Fibroblast of lung (primary cell): ENCODE results near the gene ELK3. TPM values are rescaled to one million over a fixed set of nuclear protein-coding genes. Genes with fewer than 3 reads are reported as not detected.
A peak's percentile ranks its signal among the peaks of the same experiment; 100 is the strongest.

ENCODE experiments used
- DNase-seq, 2 donors: peaks; one replicate each; pipeline versions ENCODE4 v3.0.0 to v3.0.0-alpha.2; 2010; ENCODE audit warnings: low read depth in 2 of 2
- H2AFZ ChIP-seq: 2 replicates; pipeline ENCODE4 v1.5.1; 2012; ENCODE audit warnings: low read length, control low read depth, inconsistent platforms
- H3K27ac ChIP-seq: 2 replicates; pipeline ENCODE4 v1.5.1; 2011; ENCODE audit warnings: low read length, control low read depth; ENCODE audit not compliant: insufficient read depth
- H3K27me3 ChIP-seq: 2 replicates; pipeline ENCODE4 v1.5.1; 2011; ENCODE audit warnings: mild to moderate bottlenecking, low read length; ENCODE audit not compliant: control insufficient read depth, insufficient read depth
- H3K36me3 ChIP-seq: 2 replicates; pipeline ENCODE4 v1.5.1; 2011; ENCODE audit warnings: low read length; ENCODE audit not compliant: control insufficient read depth, insufficient read depth
- H3K4me1 ChIP-seq: 2 replicates; pipeline ENCODE4 v1.5.1; 2011; ENCODE audit warnings: low read length; ENCODE audit not compliant: control insufficient read depth, insufficient read depth; ENCODE audit errors: extremely low read depth
- H3K4me2 ChIP-seq: 2 replicates; pipeline ENCODE4 v1.5.1; 2011; ENCODE audit warnings: low read length, control low read depth; ENCODE audit not compliant: insufficient read depth; ENCODE audit errors: extremely low read depth
- H3K4me3 ChIP-seq, 4 experiments: fragments of 200-600 bp in 1 of 4; sonication (generic) in 1 of 4; replicated peaks in 1 of 4; 2 replicates each; pipeline ENCODE4 v1.5.1; 2011 to 2016; ENCODE audit warnings: low read length in 4 of 4, low read depth in 3 of 4, mild to moderate bottlenecking in 3 of 4, control low read depth in 2 of 4, inconsistent platforms in 1 of 4, mixed read lengths in 1 of 4; ENCODE audit not compliant: insufficient read depth in 1 of 4; ENCODE audit errors: control extremely low read depth in 1 of 4
- H3K79me2 ChIP-seq: 2 replicates; pipeline ENCODE4 v1.5.1; 2012; ENCODE audit warnings: mild to moderate bottlenecking, low read length, inconsistent platforms; ENCODE audit not compliant: control insufficient read depth, insufficient read depth
- H3K9ac ChIP-seq: 2 replicates; pipeline ENCODE4 v1.5.1; 2011; ENCODE audit warnings: mild to moderate bottlenecking, low read length, control low read depth; ENCODE audit not compliant: insufficient read depth
- H3K9me3 ChIP-seq: 2 replicates; pipeline ENCODE4 v1.5.1; 2012; ENCODE audit warnings: low read depth, low read length; ENCODE audit not compliant: control insufficient read depth, insufficient read depth
- H4K20me1 ChIP-seq: 2 replicates; pipeline ENCODE4 v1.5.1; 2011; ENCODE audit warnings: low read length; ENCODE audit not compliant: control insufficient read depth, insufficient read depth; ENCODE audit errors: extremely low read depth
- EZH2 ChIP-seq: IDR thresholded peaks from 2 replicates; pipeline ENCODE4 v1.5.1; 2012; ENCODE audit warnings: low read length, control low read depth, mild to moderate bottlenecking; ENCODE audit errors: missing control alignments
- polyA minus RNA-seq: library from RNA; depleted of rRNA, polyadenylated mRNA; stranded (reverse); fragments of >200 nt; gene quantifications from 2 replicates; pipeline ENCODE4 v1.2.3, GENCODE V29; 2011; ENCODE audit warnings: low replicate concordance
- polyA plus RNA-seq, 2 donors: library from polyadenylated mRNA; depleted of rRNA in 1 of 2; stranded (reverse) in 1 of 2; unstranded in 1 of 2; fragments of >200 nt; gene quantifications; 2 replicates each; pipeline ENCODE4 v1.2.1, GENCODE V29; 2011 to 2012; ENCODE audit warnings: missing spikeins in 1 of 2
- total RNA-seq: library from RNA; depleted of rRNA; stranded (reverse); fragments of >200 nt; gene quantifications from 2 replicates; pipeline ENCODE4 v1.2.1, GENCODE V29; 2014
- TF ChIP-seq, protein P1 (sequence below), 2 donors: IDR thresholded peaks in 1 of 2; conservative IDR thresholded peaks in 1 of 2; 1 replicate in 1 of 2; 2 replicates in 1 of 2; pipeline ENCODE4 v1.5.1; 2011 to 2012; ENCODE audit warnings: low read length in 2 of 2, control low read depth in 1 of 2, inconsistent platforms in 1 of 2, low read depth in 1 of 2, mild to moderate bottlenecking in 1 of 2

The ELK3 gene
- total RNA-seq: 13.1 and 14.7 TPM in 2 replicates
- 27.9 and 41.7 TPM in 2 replicates for polyA plus RNA-seq
- polyA plus RNA-seq (2012): 32.0 and 39.5 TPM in 2 replicates
- polyA minus RNA-seq: 28.6 and 44.8 TPM in 2 replicates

DNA sequence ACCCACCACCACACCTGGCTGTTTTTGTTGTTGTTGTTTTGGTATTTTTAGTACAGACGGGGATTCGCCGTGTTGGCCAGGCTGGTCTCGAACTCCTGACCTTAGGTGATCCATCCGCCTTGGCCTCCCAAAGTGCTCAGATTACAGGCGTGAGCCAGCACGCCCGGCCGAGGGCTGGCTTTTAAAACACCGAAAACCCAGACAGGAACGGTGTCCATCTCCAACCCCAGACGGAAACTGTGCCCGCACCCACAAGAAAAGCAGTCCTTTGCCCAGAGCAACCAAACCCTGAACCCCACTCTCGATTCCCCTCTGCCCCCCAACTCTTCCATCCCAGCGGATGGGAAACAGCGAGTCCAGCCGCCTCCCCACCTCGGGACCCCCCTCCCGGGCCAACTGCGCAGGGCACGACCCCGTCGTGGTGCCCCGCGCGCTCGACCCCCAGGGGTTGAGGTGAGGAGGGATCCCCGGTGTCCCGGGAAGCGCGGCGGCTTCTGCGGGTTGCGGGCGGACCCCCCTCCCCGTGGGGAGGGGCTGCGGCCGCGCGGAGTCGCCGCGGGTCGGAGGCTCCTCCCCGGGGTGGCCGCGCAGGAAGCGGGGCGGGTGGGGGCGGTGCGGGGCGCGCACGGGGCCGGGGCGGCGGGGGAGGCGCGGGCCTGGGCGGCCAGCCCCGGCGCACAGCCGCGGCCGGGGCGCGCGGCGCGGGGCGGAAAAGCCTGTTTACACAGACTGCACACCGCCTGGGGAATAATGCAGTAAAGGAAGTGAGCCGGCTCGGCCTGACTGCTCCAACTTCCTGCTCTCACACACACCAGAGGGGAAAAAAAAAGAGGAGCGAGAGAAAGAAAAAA, at the start of gene ELK3:
TSS of gene ELK3 (plus strand) at position 651 of the 851 bp plus-strand sequence.
- Histone ChIP-seq H3K4me1 (peaks cover 12% of the 10 kb centered on the region), H3K27ac (peak within 1 kb of the TSS; percentile 98), H3K36me3 (no peaks in the 10 kb centered on the region), H3K27me3 (no peaks in the 10 kb centered on the region), H3K79me2 (peaks cover 24% of the 10 kb centered on the region), H3K4me3 (peak within 1 kb of the TSS; percentile 94 to 97 (median 96)), H3K4me2 (peak within 1 kb of the TSS; percentile 88), H2AFZ (peak within 1 kb of the TSS; percentile 87), H3K9me3 (no peaks in the 10 kb centered on the region), H4K20me1 (no peaks in the 10 kb centered on the region), H3K9ac (peak within 1 kb of the TSS; percentile 96)
- peak; percentile 70 to 72 for DNase-seq
- TF ChIP-seq, protein P1, sequence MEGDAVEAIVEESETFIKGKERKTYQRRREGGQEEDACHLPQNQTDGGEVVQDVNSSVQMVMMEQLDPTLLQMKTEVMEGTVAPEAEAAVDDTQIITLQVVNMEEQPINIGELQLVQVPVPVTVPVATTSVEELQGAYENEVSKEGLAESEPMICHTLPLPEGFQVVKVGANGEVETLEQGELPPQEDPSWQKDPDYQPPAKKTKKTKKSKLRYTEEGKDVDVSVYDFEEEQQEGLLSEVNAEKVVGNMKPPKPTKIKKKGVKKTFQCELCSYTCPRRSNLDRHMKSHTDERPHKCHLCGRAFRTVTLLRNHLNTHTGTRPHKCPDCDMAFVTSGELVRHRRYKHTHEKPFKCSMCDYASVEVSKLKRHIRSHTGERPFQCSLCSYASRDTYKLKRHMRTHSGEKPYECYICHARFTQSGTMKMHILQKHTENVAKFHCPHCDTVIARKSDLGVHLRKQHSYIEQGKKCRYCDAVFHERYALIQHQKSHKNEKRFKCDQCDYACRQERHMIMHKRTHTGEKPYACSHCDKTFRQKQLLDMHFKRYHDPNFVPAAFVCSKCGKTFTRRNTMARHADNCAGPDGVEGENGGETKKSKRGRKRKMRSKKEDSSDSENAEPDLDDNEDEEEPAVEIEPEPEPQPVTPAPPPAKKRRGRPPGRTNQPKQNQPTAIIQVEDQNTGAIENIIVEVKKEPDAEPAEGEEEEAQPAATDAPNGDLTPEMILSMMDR (conservative IDR thresholded peaks at IDR 0.05 in 1 of 2, IDR thresholded peaks at IDR 0.05 in 1 of 2; ENCODE audit: low read depth in 1 of 2, low read length in 2 of 2): no peak
- TF ChIP-seq EZH2: no peak

DNA sequence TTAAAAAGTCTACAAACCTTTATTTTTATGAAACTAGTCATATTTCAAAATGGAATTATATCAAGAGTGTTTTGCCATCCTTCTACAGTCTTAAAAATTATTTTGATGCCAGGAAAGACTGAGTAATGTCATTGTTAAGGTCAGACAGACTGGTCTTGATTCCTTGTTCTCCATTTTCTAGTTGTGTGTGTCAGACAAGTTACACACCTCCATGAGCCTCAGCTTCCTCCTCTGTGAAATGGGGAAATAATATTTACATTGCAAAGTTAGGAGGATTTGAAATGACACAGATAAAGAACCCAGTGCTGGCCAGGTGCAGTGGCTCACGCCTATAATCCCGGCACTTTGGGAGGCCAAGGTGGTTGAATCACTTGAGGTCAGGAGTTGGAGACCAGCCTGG, 47.4 kb upstream of the ELK3 start:
- H3K27ac ChIP-seq: no peak overlapping the region
- TF ChIP-seq, protein P1 (conservative IDR thresholded peaks at IDR 0.05 in 1 of 2, IDR thresholded peaks at IDR 0.05 in 1 of 2; ENCODE audit: low read depth in 1 of 2, low read length in 2 of 2): no peak
- no peak for TF ChIP-seq EZH2
- H3K79me2 ChIP-seq: no peaks in the 10 kb centered on the region
- no peaks in the 10 kb centered on the region for H3K27me3 ChIP-seq
- no peak overlapping the region for H3K4me3 ChIP-seq
- H3K9me3 ChIP-seq: no peaks in the 10 kb centered on the region
- DNase-seq: no peak
- no peak overlapping the region for H2AFZ ChIP-seq
- H3K9ac ChIP-seq: no peak overlapping the region
- H3K4me2 ChIP-seq: no peak overlapping the region
- no peaks in the 10 kb centered on the region for H3K4me1 ChIP-seq
- H3K36me3 ChIP-seq: no peaks in the 10 kb centered on the region
- no peaks in the 10 kb centered on the region for H4K20me1 ChIP-seq

DNA sequence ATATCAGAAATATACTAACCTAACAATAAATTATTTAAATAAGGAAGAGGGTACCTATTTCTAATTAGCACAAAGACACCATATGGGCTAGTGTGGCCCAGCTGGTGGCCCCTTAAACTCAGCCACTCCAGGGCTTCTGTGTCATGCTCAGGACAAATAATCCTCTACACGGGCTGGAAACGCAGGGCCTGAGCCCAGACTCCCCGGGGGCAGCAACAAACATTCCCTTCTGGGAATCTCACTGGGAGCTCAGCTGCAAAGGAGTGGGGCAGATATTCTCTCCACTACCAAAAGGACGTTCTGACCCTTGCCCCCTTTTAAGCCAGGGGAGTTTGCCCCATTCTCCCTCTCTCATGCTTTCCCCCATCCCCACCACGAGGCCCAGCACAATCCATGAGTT, 43.7 kb upstream of the ELK3 start:
- Histone ChIP-seq H3K4me2 (no peak overlapping the region), H2AFZ (no peak overlapping the region), H3K27me3 (no peaks in the 10 kb centered on the region), H3K79me2 (no peaks in the 10 kb centered on the region), H3K36me3 (no peaks in the 10 kb centered on the region), H3K4me1 (no peaks in the 10 kb centered on the region), H3K4me3 (no peak overlapping the region), H4K20me1 (no peaks in the 10 kb centered on the region), H3K9me3 (no peaks in the 10 kb centered on the region), H3K27ac (no peak overlapping the region), H3K9ac (no peak overlapping the region)
- DNase-seq: no peak
- TF ChIP-seq, protein P1 (conservative IDR thresholded peaks at IDR 0.05 in 1 of 2, IDR thresholded peaks at IDR 0.05 in 1 of 2; ENCODE audit: low read depth in 1 of 2, low read length in 2 of 2): no peak
- no peak for TF ChIP-seq EZH2
